Brain microvascular endothelial cell (primary cell): ENCODE data around the gene IL4.
"Not testable (repeated sequence)": the region's sequence is repeated elsewhere in the genome, so short reads cannot be mapped to it uniquely, and the experiment has no call there.

ENCODE experiments used
- DNase-seq: peaks from one replicate; pipeline ENCODE4 v3.0.0-alpha.2; 2020
- H3K27ac ChIP-seq: fragments of 250-450 bp; sonication (Bioruptor Pico); 2 replicates; pipeline ENCODE4 v1.5.1; 2020; ENCODE audit warnings: mild to moderate bottlenecking, moderate library complexity
- H3K27me3 ChIP-seq: fragments of 250-450 bp; sonication (Bioruptor Pico); replicated peaks from 2 replicates; pipeline ENCODE4 v1.5.1; 2020; ENCODE audit warnings: mild to moderate bottlenecking
- H3K36me3 ChIP-seq: fragments of 250-450 bp; sonication (Bioruptor Pico); replicated peaks from 2 replicates; pipeline ENCODE4 v1.5.1; 2020; ENCODE audit warnings: mild to moderate bottlenecking
- H3K4me3 ChIP-seq: 2 replicates; pipeline ENCODE4 v1.5.1; 2011; ENCODE audit warnings: low read depth, mild to moderate bottlenecking, control low read depth, low read length, moderate library complexity
- CTCF ChIP-seq: IDR thresholded peaks from 2 replicates; pipeline ENCODE4 v1.5.1; 2011; ENCODE audit warnings: low read depth, mild to moderate bottlenecking, moderate library complexity, low read length, control low read depth, inconsistent platforms; ENCODE audit errors: missing control alignments
- in situ Hi-C: cut with HindIII; loops from 2 replicates; pipeline ENCODE4 v1.10.0; 2017; ENCODE audit warnings: low sequenced_read_pairs, low pct_ligation_motif_present

IL4 gene

GRCh38 chr5:132690156-132690555 lies 16.4 kb downstream of the IL4 start:
- H3K4me3 ChIP-seq: no peak overlapping the region
- no peaks in the 10 kb centered on the region for H3K36me3 ChIP-seq
- no peak for TF ChIP-seq CTCF
- no peak overlapping the region for H3K27ac ChIP-seq
- no peak for DNase-seq
- H3K27me3 ChIP-seq: no peaks in the 10 kb centered on the region
- in situ Hi-C loops: no loop called here

- H3K4me3 ChIP-seq, DNase-seq, H3K27ac ChIP-seq, H3K27me3 ChIP-seq, H3K36me3 ChIP-seq, in situ Hi-C loops: not testable (repeated sequence)
Observed at GRCh38 chr5:132691755-132692631, 18.2 kb downstream of the IL4 start.

GRCh38 chr5:132692632-132692967 lies 18.8 kb downstream of the IL4 start:
- no peak overlapping the region for H3K4me3 ChIP-seq
- TF ChIP-seq CTCF: no peak
- no peaks in the 10 kb centered on the region for H3K36me3 ChIP-seq
- H3K27me3 ChIP-seq: no peaks in the 10 kb centered on the region
- in situ Hi-C loops: no loop called here
- no peak overlapping the region for H3K27ac ChIP-seq
- no peak for DNase-seq

- H3K4me3 ChIP-seq: no peak overlapping the region
- no peak for TF ChIP-seq CTCF
- in situ Hi-C loops: no loop called here
Observed at GRCh38 chr5:132695956-132696355, 22.2 kb downstream of the IL4 start.

GRCh38 chr5:132704875-132705274 lies 31.1 kb downstream of the IL4 start:
- no peak overlapping the region for H3K4me3 ChIP-seq
- no peak overlapping the region for H3K27ac ChIP-seq
- no peaks in the 10 kb centered on the region for H3K27me3 ChIP-seq
- peak; percentile 12 for DNase-seq
- in situ Hi-C loops: no loop called here
- H3K36me3 ChIP-seq: peaks cover 5% of the 10 kb centered on the region
- TF ChIP-seq CTCF: no peak

More at GRCh38 chr5:132695956-132696355, 22.2 kb downstream of the IL4 start:
- Histone ChIP-seq H3K36me3 (peaks cover 8% of the 10 kb centered on the region), H3K27ac (no peak overlapping the region), H3K27me3 (no peaks in the 10 kb centered on the region)
- no peak for DNase-seq

- Histone ChIP-seq H3K27ac (no peak overlapping the region), H3K4me3 (no peak overlapping the region), H3K27me3 (no peaks in the 10 kb centered on the region), H3K36me3 (no peaks in the 10 kb centered on the region)
- in situ Hi-C loops: no loop called here
- no peak for TF ChIP-seq CTCF
- DNase-seq: no peak
Observed at GRCh38 chr5:132708645-132709044, 34.9 kb downstream of the IL4 start.
